Fibroblast of the aortic adventitia (primary cell): Measurements from ENCODE around the gene ARHGEF19. TPM values are rescaled to one million over a fixed set of nuclear protein-coding genes. Genes with fewer than 3 reads are reported as not detected.
"Not testable (repeated sequence)": the region's sequence is repeated elsewhere in the genome, so short reads cannot be mapped to it uniquely, and the experiment has no call there.

Experiments
- DNase-seq: peaks from one replicate; pipeline ENCODE4 v3.0.0-alpha.2; 2010; ENCODE audit warnings: low read depth
- H3K4me3 ChIP-seq: 2 replicates; pipeline ENCODE4 v1.5.1; 2011; ENCODE audit warnings: low read depth, mild to moderate bottlenecking, control low read depth, low read length, moderate library complexity
- CTCF ChIP-seq: IDR thresholded peaks from 2 replicates; pipeline ENCODE4 v1.5.1; 2011; ENCODE audit warnings: mild to moderate bottlenecking, low read length, control low read depth, inconsistent platforms; ENCODE audit not compliant: insufficient read depth
- total RNA-seq: library from RNA; depleted of rRNA; stranded (reverse); fragments of >200 nt; gene quantifications from 2 replicates; pipeline ENCODE4 v1.2.3, GENCODE V29; 2012; ENCODE audit warnings: low replicate concordance

ARHGEF19 gene
- 2.8 and 12.1 TPM in 2 replicates for total RNA-seq

DNA sequence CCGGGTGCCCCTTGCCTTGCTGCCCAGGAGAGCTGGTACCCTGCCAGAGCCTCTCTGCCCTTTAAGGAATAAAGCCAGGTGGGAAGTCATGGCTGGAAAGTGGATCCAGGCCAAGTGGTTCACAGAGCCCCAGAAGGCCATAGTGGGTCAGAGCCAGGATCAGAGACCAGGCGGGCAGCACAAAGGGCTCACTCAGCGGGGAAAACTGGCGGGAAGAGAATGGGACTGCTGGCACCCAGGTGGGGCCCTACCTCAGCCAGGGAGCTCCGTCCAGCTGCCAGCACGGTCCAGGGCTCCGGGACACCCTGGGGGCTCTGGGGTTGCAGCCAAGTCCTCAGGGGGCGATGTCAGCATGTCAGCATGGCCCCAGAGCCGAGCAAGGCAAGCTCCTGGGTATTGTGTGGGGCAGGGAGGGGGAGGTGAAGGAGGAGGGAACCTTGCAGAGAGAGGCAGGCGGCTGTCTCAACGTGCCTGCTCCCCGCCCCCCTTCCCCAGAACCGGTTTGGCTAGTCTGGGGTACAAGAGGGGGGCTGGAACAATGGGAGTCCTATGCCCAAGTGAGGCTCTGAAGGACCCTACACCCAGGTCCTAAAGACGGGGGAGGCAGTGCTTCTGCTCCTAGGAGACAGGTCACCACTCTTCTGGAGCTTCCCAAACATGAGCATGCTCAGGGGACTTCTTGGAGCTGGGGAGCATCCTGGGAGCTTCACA lies at the start of gene ARHGEF19:
TSS of gene ARHGEF19 (minus strand) at position 402 of the 711 bp plus-strand sequence. CDS start 3,598 bp downstream, outside the sequence.
- no peak within 1 kb of the TSS for H3K4me3 ChIP-seq
- no peak for TF ChIP-seq CTCF
- DNase-seq, result no peak

DNA sequence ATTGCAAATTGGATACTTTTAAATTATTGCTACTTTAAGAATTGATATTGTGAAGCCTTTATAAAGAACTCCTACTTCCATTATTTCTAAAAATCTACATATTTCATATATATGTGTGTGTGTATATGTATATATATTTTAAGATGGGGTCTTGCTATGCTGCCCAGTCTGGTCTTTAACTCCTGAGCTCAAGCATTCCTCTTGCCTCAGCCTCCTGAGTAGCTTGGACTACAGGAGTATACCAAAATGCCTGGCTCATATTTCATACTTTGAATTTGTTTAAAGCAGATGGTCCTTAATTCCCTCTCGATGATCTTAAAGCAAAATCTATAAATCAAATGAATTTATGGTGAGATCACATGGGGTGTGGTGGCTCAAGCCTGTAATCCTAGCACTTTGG lies 49.6 kb upstream of the ARHGEF19 start:
- TF ChIP-seq CTCF, result no peak
- no peak overlapping the region for H3K4me3 ChIP-seq
- DNase-seq, result no peak

- peak; percentile 39 for DNase-seq
- TF ChIP-seq CTCF, result no peak
- H3K4me3 ChIP-seq, result no peak overlapping the region
These were observed 48.4 kb upstream of the ARHGEF19 start for GRCh38 chr1:16260814-16261213.

- TF ChIP-seq CTCF, result no peak
- no peak for DNase-seq
- no peak overlapping the region for H3K4me3 ChIP-seq
These were observed 46.2 kb upstream of the ARHGEF19 start for GRCh38 chr1:16258591-16259135.

DNA sequence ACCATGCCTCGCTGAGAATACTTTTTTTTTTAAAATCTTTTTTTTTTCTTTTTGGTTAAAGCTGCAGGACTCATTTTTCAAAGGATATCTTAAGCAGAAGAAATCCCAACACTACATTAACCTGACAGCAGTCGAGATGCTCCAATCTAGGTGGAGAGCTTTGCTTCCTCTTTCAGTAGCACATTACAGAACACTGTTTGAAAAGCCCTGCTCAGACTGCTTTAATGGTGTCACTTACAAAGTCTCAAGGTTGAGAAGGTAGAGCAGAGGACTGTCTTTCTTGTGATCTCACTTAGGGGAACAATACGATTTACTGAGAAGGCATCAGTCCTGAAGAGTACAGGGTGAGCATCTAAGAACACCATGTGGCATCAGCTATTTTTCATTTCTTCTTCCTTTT lies 45.5 kb upstream of the ARHGEF19 start:
- DNase-seq, result no peak
- no peak overlapping the region for H3K4me3 ChIP-seq
- no peak for TF ChIP-seq CTCF

DNA sequence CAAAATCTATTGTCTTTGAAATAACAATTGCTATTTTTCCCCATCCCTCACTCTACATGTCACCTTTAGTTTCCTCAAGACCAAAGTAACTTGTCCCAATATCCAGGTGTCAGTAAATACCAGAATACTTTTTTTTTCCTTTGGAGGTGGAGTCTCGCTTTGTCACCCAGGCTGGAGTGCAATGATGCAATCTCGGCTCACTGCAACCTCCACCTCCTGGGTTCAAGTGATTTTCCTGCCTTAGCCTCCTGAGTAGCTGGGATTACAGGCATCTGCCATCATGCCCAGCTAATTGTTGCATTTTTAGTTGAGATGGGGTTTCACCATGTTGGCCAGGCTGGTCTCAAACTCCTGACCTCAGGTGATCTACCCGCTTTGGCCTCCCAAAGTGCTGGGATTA lies 45.1 kb upstream of the ARHGEF19 start:
- DNase-seq, result not testable (repeated sequence)

DNA sequence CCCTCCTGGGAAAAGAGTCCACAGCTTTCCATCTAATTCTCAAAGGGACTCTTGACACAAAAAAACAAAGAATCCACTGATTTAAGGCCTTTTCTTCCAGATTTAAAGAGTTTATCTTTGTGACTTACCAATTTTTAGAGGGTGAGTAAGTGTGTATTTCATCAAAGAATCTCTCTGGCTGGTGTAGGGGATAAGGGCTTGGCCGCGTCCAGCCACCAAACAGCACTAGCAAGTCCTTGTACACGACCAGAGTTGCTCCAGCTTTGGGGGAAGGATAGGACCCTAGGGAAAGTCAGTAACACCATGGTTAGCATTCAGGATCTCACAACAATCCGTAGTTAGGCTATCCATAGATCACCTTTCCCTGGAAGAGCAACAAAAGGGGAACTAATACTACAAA lies 44.0 kb upstream of the ARHGEF19 start:
- DNase-seq, result no peak
- no peak for TF ChIP-seq CTCF

More for the DNA sequence above, 45.1 kb upstream of the ARHGEF19 start:
- H3K4me3 ChIP-seq, result not testable (repeated sequence)

More for the DNA sequence above, 44.0 kb upstream of the ARHGEF19 start:
- H3K4me3 ChIP-seq, result no peak overlapping the region
